WTC11 (cell line): ENCODE data around the gene PIGQ. TPM values are rescaled to one million over a fixed set of nuclear protein-coding genes. Genes with fewer than 3 reads are reported as not detected.

Experiments
- AR ChIP-seq: fragments of 250-450 bp; sonication (Bioruptor Pico); IDR thresholded peaks from 2 replicates; pipeline ENCODE4 v1.9.0; 2021; ENCODE audit warnings: mild to moderate bottlenecking
- ATF6 ChIP-seq: sonication (generic); formaldehyde crosslinking; IDR thresholded peaks from 2 replicates; pipeline ENCODE4 v1.8.1; 2023; ENCODE audit warnings: mild to moderate bottlenecking, missing genetic modification reagents
- CBFB ChIP-seq: sonication (generic); formaldehyde crosslinking; IDR thresholded peaks from 2 replicates; pipeline ENCODE4 v1.8.1; 2022; ENCODE audit warnings: mild to moderate bottlenecking, low read depth, missing genetic modification reagents
- E2F5 ChIP-seq: sonication (generic); formaldehyde crosslinking; IDR thresholded peaks from 2 replicates; pipeline ENCODE4 v1.8.1; 2022; ENCODE audit warnings: mild to moderate bottlenecking, moderate library complexity, missing genetic modification reagents
- ETV6 ChIP-seq: sonication (generic); formaldehyde crosslinking; IDR thresholded peaks from 2 replicates; pipeline ENCODE4 v1.8.1; 2022; ENCODE audit warnings: mild to moderate bottlenecking, missing genetic modification reagents
- FOXP1 ChIP-seq: sonication (generic); formaldehyde crosslinking; IDR thresholded peaks from 2 replicates; pipeline ENCODE4 v1.8.0; 2022; ENCODE audit warnings: missing genetic modification reagents, mild to moderate bottlenecking, moderate library complexity, borderline replicate concordance
- HMGXB4 ChIP-seq: sonication (generic); formaldehyde crosslinking; IDR thresholded peaks from 2 replicates; pipeline ENCODE4 v1.8.1; 2023; ENCODE audit warnings: mild to moderate bottlenecking, moderate library complexity, missing genetic modification reagents
- JAZF1 ChIP-seq: fragments of 250-450 bp; sonication (Bioruptor Pico); IDR thresholded peaks from 2 replicates; pipeline ENCODE4 v1.9.0; 2021; ENCODE audit warnings: moderate library complexity, mild to moderate bottlenecking, inconsistent platforms
- JUN ChIP-seq: sonication (generic); formaldehyde crosslinking; IDR thresholded peaks from 2 replicates; pipeline ENCODE4 v1.8.0; 2023; ENCODE audit warnings: mild to moderate bottlenecking, missing genetic modification reagents
- MAX ChIP-seq: sonication (generic); formaldehyde crosslinking; IDR thresholded peaks from 2 replicates; pipeline ENCODE4 v1.8.0; 2022; ENCODE audit warnings: mild to moderate bottlenecking, missing genetic modification reagents
- ZNF138 ChIP-seq: sonication (generic); formaldehyde crosslinking; conservative IDR thresholded peaks from 2 replicates; pipeline ENCODE4 v1.8.1; 2022; ENCODE audit warnings: mild to moderate bottlenecking, moderate library complexity, missing genetic modification reagents
- ZNF232 ChIP-seq: sonication (generic); formaldehyde crosslinking; IDR thresholded peaks from 2 replicates; pipeline ENCODE4 v1.8.0; 2022; ENCODE audit warnings: mild to moderate bottlenecking, missing genetic modification reagents
- ZNF416 ChIP-seq: fragments of 250-450 bp; sonication (Bioruptor Pico); IDR thresholded peaks from 2 replicates; pipeline ENCODE4 v1.9.0; 2021; ENCODE audit warnings: mild to moderate bottlenecking, inconsistent platforms
- ZNF423 ChIP-seq: fragments of 250-450 bp; sonication (Bioruptor Pico); IDR thresholded peaks from 2 replicates; pipeline ENCODE4 v2.1.2; 2022; ENCODE audit warnings: mild to moderate bottlenecking, moderate library complexity
- ZNF425 ChIP-seq: fragments of 250-450 bp; sonication (Bioruptor Pico); conservative IDR thresholded peaks from 2 replicates; pipeline ENCODE4 v1.9.0; 2021; ENCODE audit warnings: mild to moderate bottlenecking
- ZNF671 ChIP-seq: fragments of 250-450 bp; sonication (Bioruptor Pico); IDR thresholded peaks from 2 replicates; pipeline ENCODE4 v1.8.0; 2021; ENCODE audit warnings: mild to moderate bottlenecking
- total RNA-seq: library from RNA; stranded (reverse); gene quantifications from 3 replicates; pipeline ENCODE4 v1.2.3, GENCODE V29; 2021

PIGQ gene
- total RNA-seq, 1 experiment from 2014 or later, result 63.7 TPM

- TF ChIP-seq HMGXB4 (CRISPR knock-in tag) (no peak), JAZF1 (CRISPR knock-in tag) (no peak), CBFB (CRISPR knock-in tag) (no peak), ETV6 (CRISPR knock-in tag) (no peak), ZNF232 (CRISPR knock-in tag) (no peak), ZNF416 (CRISPR knock-in tag) (peak; percentile 79), ZNF425 (CRISPR knock-in tag) (no peak), ATF6 (no peak), JUN (CRISPR knock-in tag) (no peak), AR (CRISPR knock-in tag) (no peak), E2F5 (CRISPR knock-in tag) (no peak), ZNF423 (CRISPR knock-in tag) (no peak), ZNF671 (CRISPR knock-in tag) (no peak), ZNF138 (CRISPR knock-in tag) (no peak), MAX (CRISPR knock-in tag) (peak; percentile 16; the same call in 1 of the 2 replicates), FOXP1 (no peak)
Measured at GRCh38 chr16:578870-579405, 9.2 kb downstream of the PIGQ start (continued).
